Chondrocyte (in vitro differentiated cells): ENCODE data around the gene SYNC. TPM values are rescaled to one million over a fixed set of nuclear protein-coding genes. Genes with fewer than 3 reads are reported as not detected.

ENCODE experiments used
- DNase-seq: peaks from one replicate; pipeline ENCODE4 v3.0.0; 2021; ENCODE audit warnings: mixed read lengths, low spot score
- H3K27ac Mint-ChIP-seq: one replicate; pipeline ENCODE4 v1.8.0; 2021; ENCODE audit warnings: mild to moderate bottlenecking, moderate library complexity, mixed read lengths; ENCODE audit not compliant: unreplicated experiment
- H3K27me3 Mint-ChIP-seq: 2 replicates; pipeline ENCODE4 v1.8.0; 2021; ENCODE audit warnings: low read depth, mixed read lengths
- H3K36me3 Mint-ChIP-seq: 2 replicates; pipeline ENCODE4 v1.8.0; 2021; ENCODE audit warnings: low read depth, mixed read lengths
- H3K4me1 Mint-ChIP-seq: 2 replicates; pipeline ENCODE4 v1.8.0; 2021; ENCODE audit warnings: low read depth, mild to moderate bottlenecking, mixed read lengths
- H3K4me3 Mint-ChIP-seq: one replicate; pipeline ENCODE4 v1.8.0; 2021; ENCODE audit warnings: mild to moderate bottlenecking, moderate library complexity, mixed read lengths; ENCODE audit not compliant: unreplicated experiment
- H3K9me3 Mint-ChIP-seq: 2 replicates; pipeline ENCODE4 v1.8.0; 2021; ENCODE audit warnings: low read depth, mixed read lengths
- CTCF ChIP-seq: fragments of 200-600 bp; sonication (generic); IDR thresholded peaks from 2 replicates; pipeline ENCODE4 v1.5.0; 2021; ENCODE audit warnings: antibody characterized with exemption, mild to moderate bottlenecking, moderate library complexity
- total RNA-seq: library from RNA; stranded (reverse); gene quantifications from 3 replicates; pipeline ENCODE4 v1.2.1, GENCODE V29; 2021

Gene SYNC
- total RNA-seq, 1 donor from 2014 or later: 71.8 TPM

- no peaks in the 10 kb centered on the region for H3K36me3 Mint-ChIP-seq
- H3K9me3 Mint-ChIP-seq: no peaks in the 10 kb centered on the region
- no peak for DNase-seq
- peaks cover 26% of the 10 kb centered on the region for H3K4me1 Mint-ChIP-seq
- H3K27me3 Mint-ChIP-seq: no peaks in the 10 kb centered on the region
- TF ChIP-seq CTCF: no peak
- H3K27ac Mint-ChIP-seq: no peak overlapping the region
- H3K4me3 Mint-ChIP-seq: no peak overlapping the region
Measured at GRCh38 chr1:32709075-32709474, 6.5 kb upstream of the SYNC start.

GRCh38 chr1:32706491-32706890, 3.9 kb upstream of the SYNC start:
- DNase-seq: no peak
- Mint-ChIP-seq H3K27ac (peak overlapping the region; percentile 29), H3K4me1 (peaks cover 37% of the 10 kb centered on the region), H3K36me3 (no peaks in the 10 kb centered on the region), H3K4me3 (no peak overlapping the region), H3K27me3 (no peaks in the 10 kb centered on the region), H3K9me3 (no peaks in the 10 kb centered on the region)
- TF ChIP-seq CTCF: no peak

- H3K4me3 Mint-ChIP-seq: no peak overlapping the region
- H3K27me3 Mint-ChIP-seq: no peaks in the 10 kb centered on the region
Measured at GRCh38 chr1:32705516-32705915, 2.9 kb upstream of the SYNC start.

GRCh38 chr1:32703479-32704291, 1.1 kb upstream of the SYNC start:
- Mint-ChIP-seq H3K27ac (peak overlapping the region; percentile 99), H3K27me3 (no peaks in the 10 kb centered on the region), H3K4me1 (peaks cover 61% of the 10 kb centered on the region), H3K4me3 (peak overlapping the region; percentile 76), H3K36me3 (peaks cover 2% of the 10 kb centered on the region), H3K9me3 (no peaks in the 10 kb centered on the region)
- peak; percentile 19 for TF ChIP-seq CTCF
- DNase-seq: peak; percentile 96

More at GRCh38 chr1:32705516-32705915, 2.9 kb upstream of the SYNC start:
- no peak for DNase-seq
- peaks cover 46% of the 10 kb centered on the region for H3K4me1 Mint-ChIP-seq
- TF ChIP-seq CTCF: no peak
- H3K9me3 Mint-ChIP-seq: no peaks in the 10 kb centered on the region
- H3K36me3 Mint-ChIP-seq: no peaks in the 10 kb centered on the region
- peak overlapping the region; percentile 12 for H3K27ac Mint-ChIP-seq

- Mint-ChIP-seq H3K36me3 (peaks cover 2% of the 10 kb centered on the region), H3K9me3 (no peaks in the 10 kb centered on the region), H3K4me3 (peak overlapping the region; percentile 89), H3K27me3 (no peaks in the 10 kb centered on the region), H3K4me1 (peaks cover 64% of the 10 kb centered on the region), H3K27ac (peak overlapping the region; percentile 85)
- no peak for TF ChIP-seq CTCF
- DNase-seq: peak; percentile 93
Measured at GRCh38 chr1:32701951-32702598, 495 bp downstream of the SYNC start.
